Lower leg skin (tissue), 3 donors: Measurements from ENCODE around the gene GOLGA5.

Experiments used
- POLR2A ChIP-seq, 2 donors: fragments of 450-650 bp; IDR thresholded peaks; one replicate each; pipeline ENCODE4 v1.6.1; 2016 to 2017; ENCODE audit warnings: antibody characterized with exemption in 2 of 2, mild to moderate bottlenecking in 1 of 2, moderate library complexity in 1 of 2
- TF ChIP-seq, protein P1 (sequence below), 3 donors: fragments of 450-650 bp; IDR thresholded peaks; one replicate each; pipeline ENCODE4 v1.5.1; 2016; ENCODE audit warnings: antibody characterized with exemption in 3 of 3, mild to moderate bottlenecking in 3 of 3, moderate library complexity in 2 of 3

DNA sequence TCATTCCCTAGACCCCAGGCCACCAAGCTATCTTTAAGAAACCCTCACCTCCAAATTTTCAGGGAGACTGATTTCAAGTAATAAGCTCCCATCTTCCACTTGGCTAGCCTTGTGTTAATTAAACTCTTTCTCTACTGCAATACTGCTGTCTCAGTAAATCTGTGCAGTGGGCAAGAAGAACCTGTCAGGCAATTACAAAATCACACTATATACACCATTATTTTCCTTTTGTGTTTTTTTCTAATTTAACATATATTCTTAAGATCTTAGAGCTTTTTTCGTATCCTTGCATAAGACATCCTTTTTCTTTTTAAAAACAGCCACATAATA is 7.7 kb upstream of the GOLGA5 start:
- TF ChIP-seq POLR2A (IDR thresholded peaks at IDR 0.05) = no peak
- TF ChIP-seq, protein P1, sequence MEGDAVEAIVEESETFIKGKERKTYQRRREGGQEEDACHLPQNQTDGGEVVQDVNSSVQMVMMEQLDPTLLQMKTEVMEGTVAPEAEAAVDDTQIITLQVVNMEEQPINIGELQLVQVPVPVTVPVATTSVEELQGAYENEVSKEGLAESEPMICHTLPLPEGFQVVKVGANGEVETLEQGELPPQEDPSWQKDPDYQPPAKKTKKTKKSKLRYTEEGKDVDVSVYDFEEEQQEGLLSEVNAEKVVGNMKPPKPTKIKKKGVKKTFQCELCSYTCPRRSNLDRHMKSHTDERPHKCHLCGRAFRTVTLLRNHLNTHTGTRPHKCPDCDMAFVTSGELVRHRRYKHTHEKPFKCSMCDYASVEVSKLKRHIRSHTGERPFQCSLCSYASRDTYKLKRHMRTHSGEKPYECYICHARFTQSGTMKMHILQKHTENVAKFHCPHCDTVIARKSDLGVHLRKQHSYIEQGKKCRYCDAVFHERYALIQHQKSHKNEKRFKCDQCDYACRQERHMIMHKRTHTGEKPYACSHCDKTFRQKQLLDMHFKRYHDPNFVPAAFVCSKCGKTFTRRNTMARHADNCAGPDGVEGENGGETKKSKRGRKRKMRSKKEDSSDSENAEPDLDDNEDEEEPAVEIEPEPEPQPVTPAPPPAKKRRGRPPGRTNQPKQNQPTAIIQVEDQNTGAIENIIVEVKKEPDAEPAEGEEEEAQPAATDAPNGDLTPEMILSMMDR (IDR thresholded peaks at IDR 0.05) = no peak
